ENCODE data around the gene CEMIP.

The CEMIP gene

GRCh38 chr15:80789296-80789695 is 10.1 kb downstream of the CEMIP start:
- no peak for DNase-seq

- no peak for DNase-seq
These were observed 10.6 kb downstream of the CEMIP start for GRCh38 chr15:80789796-80790195.

GRCh38 chr15:80790236-80790635 is 11.1 kb downstream of the CEMIP start:
- no peak for DNase-seq

GRCh38 chr15:80791004-80791403 is 11.8 kb downstream of the CEMIP start:
- no peak for DNase-seq

GRCh38 chr15:80796407-80796806 is 17.2 kb downstream of the CEMIP start:
- no peak for DNase-seq

GRCh38 chr15:80798911-80799310 is 19.7 kb downstream of the CEMIP start:
- no peak for DNase-seq

- DNase-seq, result no peak
These were observed 20.9 kb downstream of the CEMIP start for GRCh38 chr15:80800067-80800466.

GRCh38 chr15:80801891-80802680 is 22.9 kb downstream of the CEMIP start:
- no peak for DNase-seq

GRCh38 chr15:80803580-80804525 is 24.7 kb downstream of the CEMIP start:
- DNase-seq, result no peak

- DNase-seq, result no peak
These were observed 25.9 kb downstream of the CEMIP start for GRCh38 chr15:80804970-80805495.

GRCh38 chr15:80811781-80812315 is 32.7 kb downstream of the CEMIP start:
- DNase-seq, result no peak

- DNase-seq, result no peak
These were observed 35.9 kb downstream of the CEMIP start for GRCh38 chr15:80815106-80815505.

- DNase-seq, result no peak
These were observed 37.0 kb downstream of the CEMIP start for GRCh38 chr15:80816049-80816653.

GRCh38 chr15:80816936-80817335 is 37.8 kb downstream of the CEMIP start:
- no peak for DNase-seq

GRCh38 chr15:80817901-80818300 is 38.7 kb downstream of the CEMIP start:
- no peak for DNase-seq

GRCh38 chr15:80819001-80819400 is 39.8 kb downstream of the CEMIP start:
- no peak for DNase-seq

GRCh38 chr15:80820092-80820491 is 40.9 kb downstream of the CEMIP start:
- no peak for DNase-seq

- DNase-seq, result no peak
These were observed 43.1 kb downstream of the CEMIP start for GRCh38 chr15:80822256-80822655.

- peak; percentile 87 for DNase-seq
These were observed 43.5 kb downstream of the CEMIP start for GRCh38 chr15:80822676-80823075.

GRCh38 chr15:80823120-80823519 is 44.0 kb downstream of the CEMIP start:
- DNase-seq, result no peak

- no peak for DNase-seq
These were observed 44.8 kb downstream of the CEMIP start for GRCh38 chr15:80823995-80824394.

- no peak for DNase-seq
These were observed 46.3 kb downstream of the CEMIP start for GRCh38 chr15:80825361-80826030.
